Measurements from ENCODE around the gene TRPC6.
"Not testable (repeated sequence)": the region's sequence is repeated elsewhere in the genome, so short reads cannot be mapped to it uniquely, and the experiment has no call there.

TRPC6 gene

GRCh38 chr11:101446238-101446637, 137.6 kb downstream of the TRPC6 start:
- DNase-seq: no peak

- DNase-seq: no peak
These were observed 138.0 kb downstream of the TRPC6 start for GRCh38 chr11:101445761-101446160.

GRCh38 chr11:101444851-101445250, 139.0 kb downstream of the TRPC6 start:
- no peak for DNase-seq

GRCh38 chr11:101444164-101444563, 139.6 kb downstream of the TRPC6 start:
- no peak for DNase-seq

GRCh38 chr11:101442936-101443521, 140.8 kb downstream of the TRPC6 start:
- DNase-seq: no peak

- DNase-seq: no peak
These were observed 141.6 kb downstream of the TRPC6 start for GRCh38 chr11:101442171-101442570.

GRCh38 chr11:101441747-101442146, 142.1 kb downstream of the TRPC6 start:
- no peak for DNase-seq

- no peak for DNase-seq
These were observed 144.3 kb downstream of the TRPC6 start for GRCh38 chr11:101439488-101439887.

GRCh38 chr11:101438708-101439107, 145.1 kb downstream of the TRPC6 start:
- not testable (repeated sequence) for DNase-seq

GRCh38 chr11:101438126-101438525, 145.7 kb downstream of the TRPC6 start:
- no peak for DNase-seq

- DNase-seq: no peak
These were observed 147.2 kb downstream of the TRPC6 start for GRCh38 chr11:101436511-101437142.

- no peak for DNase-seq
These were observed 148.3 kb downstream of the TRPC6 start for GRCh38 chr11:101435408-101435973.

GRCh38 chr11:101434026-101434643, 149.7 kb downstream of the TRPC6 start:
- DNase-seq: no peak

- DNase-seq: no peak
These were observed 150.7 kb downstream of the TRPC6 start for GRCh38 chr11:101433151-101433550.

- no peak for DNase-seq
These were observed 153.9 kb downstream of the TRPC6 start for GRCh38 chr11:101429703-101430540.

GRCh38 chr11:101428918-101429317, 154.9 kb downstream of the TRPC6 start:
- DNase-seq: no peak

GRCh38 chr11:101407324-101407723, 176.5 kb downstream of the TRPC6 start:
- no peak for DNase-seq
